ENCODE data around the gene BPIFA3.

DNA sequence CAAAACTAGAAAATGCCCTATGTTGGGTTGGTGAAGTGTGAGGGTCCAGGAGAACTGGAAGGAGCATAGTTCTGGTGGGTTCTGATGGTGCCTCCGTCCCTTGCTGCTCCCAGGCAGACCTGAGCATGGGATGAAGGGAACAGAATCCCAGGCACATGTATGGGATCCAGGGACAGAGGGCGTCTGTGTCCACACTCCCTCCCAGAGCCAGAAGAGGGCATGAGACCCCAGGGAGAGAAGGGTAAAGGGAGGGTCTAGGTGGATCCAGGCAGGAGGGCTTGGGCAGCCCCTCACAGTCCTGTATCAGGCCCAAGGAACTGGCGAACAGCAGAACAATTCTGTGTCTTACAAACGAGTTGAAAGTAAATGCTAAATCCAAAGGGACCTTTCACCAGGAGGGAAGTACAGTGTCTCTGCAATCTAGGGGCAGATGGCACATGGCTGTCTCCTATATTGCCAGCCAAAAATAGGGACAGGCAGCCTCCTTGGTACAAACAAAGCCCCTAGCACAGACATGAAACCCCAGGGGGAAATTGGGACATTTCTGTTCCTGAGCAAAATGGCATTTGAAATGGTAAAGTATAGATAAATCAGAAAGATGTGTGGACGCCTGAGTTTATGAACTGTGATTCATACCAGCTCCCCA lies 16.1 kb downstream of the BPIFA3 start:
- TF ChIP-seq, protein P1, sequence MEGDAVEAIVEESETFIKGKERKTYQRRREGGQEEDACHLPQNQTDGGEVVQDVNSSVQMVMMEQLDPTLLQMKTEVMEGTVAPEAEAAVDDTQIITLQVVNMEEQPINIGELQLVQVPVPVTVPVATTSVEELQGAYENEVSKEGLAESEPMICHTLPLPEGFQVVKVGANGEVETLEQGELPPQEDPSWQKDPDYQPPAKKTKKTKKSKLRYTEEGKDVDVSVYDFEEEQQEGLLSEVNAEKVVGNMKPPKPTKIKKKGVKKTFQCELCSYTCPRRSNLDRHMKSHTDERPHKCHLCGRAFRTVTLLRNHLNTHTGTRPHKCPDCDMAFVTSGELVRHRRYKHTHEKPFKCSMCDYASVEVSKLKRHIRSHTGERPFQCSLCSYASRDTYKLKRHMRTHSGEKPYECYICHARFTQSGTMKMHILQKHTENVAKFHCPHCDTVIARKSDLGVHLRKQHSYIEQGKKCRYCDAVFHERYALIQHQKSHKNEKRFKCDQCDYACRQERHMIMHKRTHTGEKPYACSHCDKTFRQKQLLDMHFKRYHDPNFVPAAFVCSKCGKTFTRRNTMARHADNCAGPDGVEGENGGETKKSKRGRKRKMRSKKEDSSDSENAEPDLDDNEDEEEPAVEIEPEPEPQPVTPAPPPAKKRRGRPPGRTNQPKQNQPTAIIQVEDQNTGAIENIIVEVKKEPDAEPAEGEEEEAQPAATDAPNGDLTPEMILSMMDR (IDR thresholded peaks at IDR 0.05): no peak
- no peak for TF ChIP-seq POLR2A (IDR thresholded peaks at IDR 0.05)
